B cell (primary cell): ENCODE results near the gene CLIP1.

Experiments
- EZH2 ChIP-seq: IDR thresholded peaks from 2 replicates; pipeline ENCODE4 v1.6.1; 2012; ENCODE audit warnings: borderline replicate concordance, low read depth, mild to moderate bottlenecking, moderate library complexity, low read length; ENCODE audit not compliant: insufficient read depth, poor library complexity, severe bottlenecking
- TF ChIP-seq, protein P1 (sequence below): fragments of 200-600 bp; IDR thresholded peaks from one replicate; pipeline ENCODE4 v1.8.0; 2022; ENCODE audit warnings: antibody characterized with exemption, mild to moderate bottlenecking

DNA sequence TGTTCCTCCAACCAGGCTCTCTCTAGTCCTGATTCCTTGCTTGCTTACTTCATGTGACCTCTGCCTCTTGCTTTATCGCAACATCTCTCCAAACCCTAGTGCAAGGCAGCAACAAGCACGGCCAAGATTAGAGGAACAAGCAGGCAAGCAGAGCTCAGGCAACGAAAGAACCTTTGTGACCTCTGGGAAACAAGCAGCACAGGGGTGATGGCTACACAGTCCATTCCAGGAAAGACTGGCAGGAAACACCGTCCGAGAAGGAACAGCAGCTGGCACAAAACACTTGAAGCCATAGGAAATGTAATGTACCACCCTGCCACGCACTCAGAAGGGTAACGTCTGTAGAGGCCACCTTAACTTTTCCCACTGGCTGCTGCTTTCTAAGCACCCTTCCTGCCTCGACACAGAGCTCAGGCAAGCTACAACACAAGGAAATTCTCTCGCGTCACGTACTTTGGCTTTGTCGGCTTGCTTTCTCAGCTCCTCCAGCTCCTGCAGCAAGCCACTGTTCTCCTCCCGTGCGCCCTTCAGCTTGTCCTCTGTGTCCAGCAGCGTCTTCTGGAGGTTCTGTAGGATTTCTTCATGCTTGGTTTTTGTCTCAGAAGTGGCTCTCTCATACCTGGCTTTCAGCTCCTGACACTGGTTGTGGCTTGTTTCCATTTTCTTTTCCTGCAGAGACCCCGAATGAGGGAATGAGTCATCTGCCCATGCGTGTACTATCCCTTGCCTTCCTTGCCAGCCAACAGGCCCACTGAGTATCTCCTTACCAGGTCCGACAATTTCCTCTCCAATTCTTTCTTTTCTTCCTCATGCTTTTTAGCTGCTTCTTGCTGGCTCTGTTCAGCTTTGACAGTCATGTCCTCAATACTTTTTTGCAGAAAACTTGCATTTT is 94.7 kb downstream of the CLIP1 start:
- TF ChIP-seq, protein P1, sequence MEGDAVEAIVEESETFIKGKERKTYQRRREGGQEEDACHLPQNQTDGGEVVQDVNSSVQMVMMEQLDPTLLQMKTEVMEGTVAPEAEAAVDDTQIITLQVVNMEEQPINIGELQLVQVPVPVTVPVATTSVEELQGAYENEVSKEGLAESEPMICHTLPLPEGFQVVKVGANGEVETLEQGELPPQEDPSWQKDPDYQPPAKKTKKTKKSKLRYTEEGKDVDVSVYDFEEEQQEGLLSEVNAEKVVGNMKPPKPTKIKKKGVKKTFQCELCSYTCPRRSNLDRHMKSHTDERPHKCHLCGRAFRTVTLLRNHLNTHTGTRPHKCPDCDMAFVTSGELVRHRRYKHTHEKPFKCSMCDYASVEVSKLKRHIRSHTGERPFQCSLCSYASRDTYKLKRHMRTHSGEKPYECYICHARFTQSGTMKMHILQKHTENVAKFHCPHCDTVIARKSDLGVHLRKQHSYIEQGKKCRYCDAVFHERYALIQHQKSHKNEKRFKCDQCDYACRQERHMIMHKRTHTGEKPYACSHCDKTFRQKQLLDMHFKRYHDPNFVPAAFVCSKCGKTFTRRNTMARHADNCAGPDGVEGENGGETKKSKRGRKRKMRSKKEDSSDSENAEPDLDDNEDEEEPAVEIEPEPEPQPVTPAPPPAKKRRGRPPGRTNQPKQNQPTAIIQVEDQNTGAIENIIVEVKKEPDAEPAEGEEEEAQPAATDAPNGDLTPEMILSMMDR, result no peak
- TF ChIP-seq EZH2, result no peak
